Smooth muscle cell (in vitro differentiated cells): ENCODE data around the gene SDCBP2. TPM values are rescaled to one million over a fixed set of nuclear protein-coding genes. Genes with fewer than 3 reads are reported as not detected.

Experiments
- DNase-seq: peaks from one replicate; lab custom pipeline; 2025; ENCODE audit not compliant: unreplicated experiment; lab: John Stamatoyannopoulos, UW
- H2AFZ ChIP-seq: fragments of 200-600 bp; sonication (generic); 2 replicates; pipeline ENCODE4 v1.6.0; 2016; ENCODE audit warnings: antibody characterized with exemption, low read depth, mild to moderate bottlenecking
- H3F3A ChIP-seq: fragments of 200-600 bp; sonication (generic); 2 replicates; pipeline ENCODE4 v1.6.0; 2017; ENCODE audit warnings: antibody characterized with exemption, low read depth
- H3K27ac ChIP-seq: fragments of 200-600 bp; sonication (generic); 2 replicates; pipeline ENCODE4 v1.5.1; 2016; ENCODE audit warnings: low read depth, mild to moderate bottlenecking
- H3K27me3 ChIP-seq: fragments of 200-600 bp; sonication (generic); 2 replicates; pipeline ENCODE4 v1.6.1; 2016; ENCODE audit warnings: low read depth, mild to moderate bottlenecking
- H3K36me3 ChIP-seq: fragments of 200-600 bp; sonication (generic); 2 replicates; pipeline ENCODE4 v1.5.1; 2016; ENCODE audit warnings: low read depth
- H3K4me1 ChIP-seq: fragments of 200-600 bp; sonication (generic); 2 replicates; pipeline ENCODE4 v1.5.1; 2016; ENCODE audit warnings: low read depth
- H3K4me2 ChIP-seq: fragments of 200-600 bp; sonication (generic); 2 replicates; pipeline ENCODE4 v1.6.0; 2016; ENCODE audit warnings: mild to moderate bottlenecking
- H3K4me3 ChIP-seq: fragments of 200-600 bp; sonication (generic); 2 replicates; pipeline ENCODE4 v1.5.1; 2016; ENCODE audit warnings: mild to moderate bottlenecking
- H3K79me2 ChIP-seq: fragments of 200-600 bp; sonication (generic); 2 replicates; pipeline ENCODE4 v1.6.0; 2016; ENCODE audit warnings: low read depth, mild to moderate bottlenecking
- H3K9ac ChIP-seq: fragments of 200-600 bp; sonication (generic); 2 replicates; pipeline ENCODE4 v1.6.0; 2016; ENCODE audit warnings: low read depth
- H3K9me3 ChIP-seq: fragments of 200-600 bp; sonication (generic); replicated peaks from 2 replicates; pipeline ENCODE4 v1.5.1; 2016; ENCODE audit warnings: low read depth
- H4K20me1 ChIP-seq: fragments of 200-600 bp; sonication (generic); 2 replicates; pipeline ENCODE4 v1.6.0; 2016; ENCODE audit warnings: low read depth
- CTCF ChIP-seq: fragments of 200-600 bp; sonication (generic); IDR thresholded peaks from 2 replicates; pipeline ENCODE4 v1.5.1; 2017; ENCODE audit warnings: borderline replicate concordance, mild to moderate bottlenecking, antibody characterized with exemption; ENCODE audit not compliant: insufficient read depth, poor library complexity, severe bottlenecking
- WGBS: methylation state at CpG from one replicate; pipeline ENCODE4 v1.1.7; 2016; ENCODE audit warnings: low lambda C conversion rate; 5-methylcytosine and 5-hydroxymethylcytosine counted together
- polyA plus RNA-seq: library from polyadenylated mRNA; unstranded; fragments of >200 nt; fragmentation: Nextera tagmentation; extraction: Ambion mirVana; gene quantifications from 2 replicates; pipeline ENCODE4 v1.2.1, GENCODE V29; 2016
- total RNA-seq: library from RNA; depleted of rRNA; stranded (reverse); fragments of >200 nt; gene quantifications from 2 replicates; pipeline ENCODE4 v1.2.3, GENCODE V29; 2014

SDCBP2 gene
- total and polyA plus RNA-seq, 2 experiments from 2014 or later = 3.6 to 4.7 TPM

DNA sequence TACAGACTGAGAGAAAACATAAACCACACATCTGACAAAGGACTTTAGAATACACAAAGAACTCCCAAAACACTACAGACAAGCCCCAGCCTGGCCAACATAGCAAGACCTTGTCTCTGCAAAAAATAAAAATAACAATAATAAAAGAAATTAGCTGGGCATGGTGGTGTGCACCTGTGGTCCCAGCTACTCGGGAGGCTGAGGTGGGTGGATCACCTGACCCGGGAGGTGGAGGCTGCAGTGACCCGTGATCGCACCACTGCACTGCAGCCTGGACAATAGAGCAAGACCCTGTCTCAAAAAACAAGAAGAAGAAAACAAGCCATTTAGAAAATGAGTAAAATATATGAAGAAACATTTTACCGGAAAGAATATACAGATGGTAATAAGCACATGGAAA is 13.1 kb downstream of the SDCBP2 start:
- DNase-seq = no peak
- Histone ChIP-seq H3K79me2 (no peaks in the 10 kb centered on the region), H3K9ac (no peak overlapping the region), H3K9me3 (no peaks in the 10 kb centered on the region), H3K4me1 (no peaks in the 10 kb centered on the region), H3K4me3 (no peak overlapping the region), H3K27ac (no peak overlapping the region), H3K4me2 (no peak overlapping the region), H3F3A (no peaks in the 10 kb centered on the region), H4K20me1 (no peaks in the 10 kb centered on the region), H3K36me3 (no peaks in the 10 kb centered on the region), H2AFZ (no peak overlapping the region), H3K27me3 (no peaks in the 10 kb centered on the region)
- no peak for TF ChIP-seq CTCF
- whole genome bisulfite sequencing = 93% methylated on average over 5 of the region's 5 CpGs

- Histone ChIP-seq H4K20me1 (no peaks in the 10 kb centered on the region), H3K79me2 (no peaks in the 10 kb centered on the region), H3K4me2 (peak overlapping the region; percentile 93), H2AFZ (peak overlapping the region; percentile 84), H3K4me1 (no peaks in the 10 kb centered on the region), H3K27me3 (no peaks in the 10 kb centered on the region), H3K4me3 (peak overlapping the region; percentile 45), H3K27ac (no peak overlapping the region), H3K36me3 (no peaks in the 10 kb centered on the region), H3K9ac (peak overlapping the region; percentile 29), H3F3A (no peaks in the 10 kb centered on the region), H3K9me3 (no peaks in the 10 kb centered on the region)
- 12% methylated on average over 24 of the region's 38 CpGs for WGBS
- TF ChIP-seq CTCF = peak; percentile 99
- peak; percentile 46 for DNase-seq
Measured at GRCh38 chr20:1313236-1313964, 15.5 kb downstream of the SDCBP2 start.

DNA sequence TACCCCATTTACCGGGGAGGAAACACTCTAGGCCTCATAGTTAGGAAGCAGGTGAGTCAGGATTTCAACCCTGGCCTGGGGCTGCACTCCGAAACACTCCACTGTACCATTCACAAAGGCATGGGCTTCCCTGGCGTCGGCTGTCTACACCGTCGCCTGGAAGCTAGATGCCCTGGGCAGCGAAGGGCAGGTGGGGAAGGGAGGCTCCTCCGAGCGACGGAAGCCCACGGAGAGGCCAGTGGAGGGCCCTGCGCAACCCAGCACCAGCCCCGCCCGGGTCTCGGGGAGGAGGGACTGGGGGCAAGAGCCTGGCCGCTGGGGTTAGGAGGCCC is 16.1 kb downstream of the SDCBP2 start:
- 75% methylated on average over 14 of the region's 16 CpGs for WGBS
- DNase-seq = no peak
- H3K4me1 ChIP-seq = no peaks in the 10 kb centered on the region

More for the DNA sequence above, 16.1 kb downstream of the SDCBP2 start:
- TF ChIP-seq CTCF = no peak
- no peaks in the 10 kb centered on the region for H3K27me3 ChIP-seq
- H2AFZ ChIP-seq = no peak overlapping the region
- no peaks in the 10 kb centered on the region for H3K79me2 ChIP-seq
- peak overlapping the region; percentile 93 for H3K4me2 ChIP-seq
- H3K9me3 ChIP-seq = no peaks in the 10 kb centered on the region
- H3F3A ChIP-seq = no peaks in the 10 kb centered on the region
- H3K36me3 ChIP-seq = no peaks in the 10 kb centered on the region
- no peak overlapping the region for H3K4me3 ChIP-seq
- no peaks in the 10 kb centered on the region for H4K20me1 ChIP-seq
- no peak overlapping the region for H3K9ac ChIP-seq
- no peak overlapping the region for H3K27ac ChIP-seq
